ENCODE results near the gene SOBP. TPM values are rescaled to one million over a fixed set of nuclear protein-coding genes. Genes with fewer than 3 reads are reported as not detected.

SOBP gene
- total RNA-seq, 1 experiment from 2014 or later = 1.6 TPM

DNA sequence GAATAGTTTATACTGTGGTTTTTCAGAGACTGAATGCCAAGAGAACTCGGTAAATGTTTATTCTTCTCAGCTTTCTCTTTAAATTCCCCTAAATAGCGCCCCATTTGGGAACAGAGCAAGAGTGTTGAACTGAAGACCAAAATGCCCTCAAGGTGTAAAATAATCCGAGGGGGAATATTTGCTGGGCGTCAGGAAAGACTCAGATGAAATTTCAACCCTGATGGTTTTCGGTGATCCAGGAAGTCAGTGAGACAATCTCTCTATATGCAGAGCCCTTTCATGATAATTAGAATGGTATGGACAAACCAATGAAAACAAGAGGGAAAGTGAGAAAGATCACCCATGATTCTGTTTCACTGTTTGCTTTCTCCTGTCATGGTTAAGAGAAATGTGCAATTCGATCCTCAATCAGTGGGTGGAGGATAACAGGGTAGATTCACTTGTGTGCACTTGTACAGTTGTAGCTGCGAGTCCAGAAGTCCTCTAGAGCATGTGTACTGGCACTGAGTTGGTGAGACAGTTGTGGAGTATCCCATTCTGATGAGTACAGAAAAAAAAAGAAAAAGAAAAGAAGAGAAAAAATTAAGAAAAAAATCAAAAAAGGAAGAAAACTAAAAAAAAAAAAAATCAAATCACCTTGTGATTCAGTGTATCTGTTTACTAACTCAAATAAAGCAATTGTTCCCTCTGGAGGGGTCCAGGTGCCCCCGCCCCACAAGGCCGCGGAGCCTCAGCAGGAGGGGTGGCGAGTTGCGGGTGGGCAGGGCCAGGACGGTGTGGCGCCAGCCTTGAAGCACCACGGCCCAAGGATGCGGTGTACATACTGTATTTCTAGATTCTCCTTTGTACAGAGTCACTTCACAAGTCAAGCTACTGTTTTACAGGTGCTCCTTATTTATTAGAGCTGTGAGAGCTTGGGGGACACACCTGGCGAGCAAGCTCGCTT is 169.3 kb downstream of the SOBP start:
- peak; percentile 89 for DNase-seq (ENCODE audit: low read depth)

DNA sequence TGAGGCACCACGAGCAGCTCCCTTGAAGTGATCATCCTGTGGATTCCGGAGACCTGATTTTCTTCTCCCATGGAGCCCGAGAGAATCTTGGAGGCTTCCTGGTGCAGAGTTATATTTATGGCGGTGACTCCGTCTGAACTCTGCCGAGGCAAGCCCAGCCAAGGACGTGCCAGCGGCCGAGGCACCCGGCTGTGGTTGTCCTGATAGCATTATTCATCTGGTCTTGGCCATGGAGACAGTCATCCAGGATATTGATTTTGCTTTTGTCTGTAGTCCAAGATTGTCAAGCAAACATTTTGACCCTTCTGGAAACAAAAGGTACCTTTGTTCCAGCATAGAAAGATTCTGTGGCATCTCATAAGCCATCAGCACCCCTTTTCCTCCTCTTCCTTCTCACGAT is 170.9 kb downstream of the SOBP start:
- peak; percentile 73 for DNase-seq (ENCODE audit: low read depth)

DNA sequence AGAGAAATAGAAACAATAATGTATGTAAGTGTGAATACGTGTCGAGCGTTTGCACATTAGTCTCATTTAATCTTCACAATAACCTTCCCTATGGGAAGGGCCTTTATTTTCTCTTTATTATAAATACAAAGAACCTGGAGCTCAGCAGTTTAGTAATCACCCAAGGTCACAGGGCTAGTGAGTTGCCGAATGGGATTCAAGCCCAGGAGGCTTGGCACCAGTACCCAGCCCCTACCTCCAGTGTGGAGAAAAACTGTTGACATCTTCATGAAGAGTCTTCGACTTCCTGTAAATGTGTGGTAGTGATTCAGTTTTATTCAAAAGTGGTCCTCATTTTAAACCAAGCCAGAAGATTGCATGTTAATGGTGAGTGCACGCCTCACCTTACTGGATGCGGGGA is 171.4 kb downstream of the SOBP start:
- DNase-seq (ENCODE audit: low read depth) = peak; percentile 60

GRCh38 chr6:107662333-107662732 is 172.4 kb downstream of the SOBP start:
- DNase-seq (ENCODE audit: low read depth) = no peak

DNA sequence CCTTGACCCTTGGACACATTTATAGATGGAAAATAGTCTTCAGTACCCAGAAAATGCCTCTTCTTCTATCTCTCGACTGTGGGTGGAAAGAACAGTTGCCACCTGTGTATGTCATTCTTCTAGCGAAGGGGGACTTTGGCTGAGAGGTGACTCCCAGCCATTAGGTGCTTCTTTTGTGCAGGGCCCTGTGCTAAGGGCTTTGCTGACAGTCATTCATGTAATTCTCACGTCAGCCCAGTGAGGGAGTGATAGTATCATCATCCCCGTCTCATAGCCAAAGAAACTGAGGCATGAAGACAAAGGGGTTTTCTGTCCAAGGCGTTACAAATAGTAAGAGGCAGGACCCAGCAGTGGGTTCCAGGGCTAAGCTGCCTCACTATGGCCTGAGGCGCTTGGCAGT is 173.4 kb downstream of the SOBP start:
- DNase-seq (ENCODE audit: low read depth) = no peak

DNA sequence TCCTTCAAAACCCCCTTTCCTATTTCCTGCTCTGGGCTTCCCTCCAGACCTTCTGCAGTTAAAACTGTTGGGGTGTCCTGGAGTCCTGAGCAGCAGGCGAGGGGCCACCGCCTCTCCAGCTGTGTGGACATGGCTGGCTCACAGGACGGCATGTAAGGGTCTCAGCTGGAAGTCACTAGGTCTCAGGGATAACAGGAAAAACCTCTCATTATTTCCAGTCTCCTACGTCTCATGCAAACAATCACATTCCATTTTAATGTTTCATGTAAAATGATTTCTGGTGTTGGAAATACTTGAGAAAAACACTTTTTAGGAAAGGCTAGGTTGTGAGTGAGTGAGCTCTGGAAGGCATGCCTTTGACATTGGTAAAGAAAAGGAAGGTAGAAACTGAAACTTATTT is 175.5 kb downstream of the SOBP start:
- DNase-seq (ENCODE audit: low read depth) = peak; percentile 77

DNA sequence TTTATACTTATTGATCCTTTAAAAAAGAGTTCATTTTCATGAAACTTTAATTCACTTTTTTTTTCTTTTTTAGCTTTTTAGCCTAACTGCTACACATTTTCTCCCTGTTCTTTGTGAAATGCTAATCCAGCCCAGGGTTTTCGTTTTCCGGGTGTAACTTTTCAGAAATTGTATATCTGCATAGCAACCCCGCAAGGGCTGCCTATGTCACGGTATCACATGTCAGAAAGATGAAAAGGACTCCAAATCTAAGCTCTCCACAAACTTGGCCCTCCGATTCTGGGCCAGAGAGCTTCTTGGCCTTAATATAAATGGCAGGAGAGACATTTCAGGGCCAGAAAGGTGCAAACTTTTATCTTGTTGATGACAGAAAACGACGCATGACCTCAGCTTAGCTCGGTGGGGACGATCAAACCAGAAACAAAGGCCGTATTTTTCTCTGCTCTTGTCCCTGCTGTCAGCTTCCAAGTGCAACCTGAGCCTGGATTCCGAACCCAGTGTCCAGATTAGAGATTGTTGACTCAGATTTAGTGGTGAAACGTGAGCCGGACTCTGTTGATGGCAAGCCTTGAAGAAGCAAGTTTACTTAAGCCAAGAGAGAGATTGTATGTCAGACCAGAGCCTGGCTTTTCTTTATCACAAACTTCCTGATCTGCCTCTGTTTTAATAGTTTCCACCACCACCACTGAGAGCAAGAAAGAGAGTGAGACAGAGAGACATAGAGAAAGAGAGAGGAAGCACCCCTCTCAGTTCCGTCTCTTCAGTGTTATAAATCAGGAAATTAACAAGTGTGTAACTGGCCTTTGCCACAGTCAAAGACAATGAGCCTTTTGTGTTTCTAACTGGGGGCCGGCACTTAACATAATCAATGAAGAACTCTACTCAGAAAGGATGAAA is 176.4 kb downstream of the SOBP start:
- peak; percentile 79 for DNase-seq (ENCODE audit: low read depth)

DNA sequence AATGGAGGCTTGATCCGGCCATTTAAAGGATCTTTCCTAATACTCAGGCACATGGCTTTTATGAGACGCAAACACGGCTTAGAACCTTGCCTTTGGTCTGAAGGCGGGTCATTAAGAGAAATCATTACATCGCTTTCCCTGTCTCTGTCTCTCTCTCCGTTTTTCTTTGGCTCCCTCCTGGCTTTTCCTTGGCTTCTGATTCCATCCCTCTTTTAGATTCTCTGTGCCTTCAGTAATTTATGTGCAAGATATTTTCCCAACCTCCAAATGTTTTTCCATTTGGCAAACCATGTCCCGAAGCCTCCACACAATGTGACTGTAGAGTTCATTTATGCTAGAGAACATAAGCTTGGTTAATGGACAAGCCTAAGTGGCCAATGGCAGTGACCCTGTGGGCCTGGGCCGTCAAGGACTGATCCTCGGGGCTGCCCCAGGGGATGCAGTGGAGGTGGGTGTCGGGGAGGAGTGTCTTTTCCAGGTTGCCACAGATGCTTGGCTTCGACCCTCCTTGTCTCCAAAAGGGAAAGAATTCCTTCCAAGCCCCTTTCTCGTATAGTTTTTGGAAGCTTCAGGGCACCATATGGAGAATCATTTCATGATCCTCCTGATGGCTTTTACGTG is 177.2 kb downstream of the SOBP start:
- DNase-seq (ENCODE audit: low read depth) = no peak

GRCh38 chr6:107667790-107668189 is 177.9 kb downstream of the SOBP start:
- DNase-seq (ENCODE audit: low read depth) = no peak

DNA sequence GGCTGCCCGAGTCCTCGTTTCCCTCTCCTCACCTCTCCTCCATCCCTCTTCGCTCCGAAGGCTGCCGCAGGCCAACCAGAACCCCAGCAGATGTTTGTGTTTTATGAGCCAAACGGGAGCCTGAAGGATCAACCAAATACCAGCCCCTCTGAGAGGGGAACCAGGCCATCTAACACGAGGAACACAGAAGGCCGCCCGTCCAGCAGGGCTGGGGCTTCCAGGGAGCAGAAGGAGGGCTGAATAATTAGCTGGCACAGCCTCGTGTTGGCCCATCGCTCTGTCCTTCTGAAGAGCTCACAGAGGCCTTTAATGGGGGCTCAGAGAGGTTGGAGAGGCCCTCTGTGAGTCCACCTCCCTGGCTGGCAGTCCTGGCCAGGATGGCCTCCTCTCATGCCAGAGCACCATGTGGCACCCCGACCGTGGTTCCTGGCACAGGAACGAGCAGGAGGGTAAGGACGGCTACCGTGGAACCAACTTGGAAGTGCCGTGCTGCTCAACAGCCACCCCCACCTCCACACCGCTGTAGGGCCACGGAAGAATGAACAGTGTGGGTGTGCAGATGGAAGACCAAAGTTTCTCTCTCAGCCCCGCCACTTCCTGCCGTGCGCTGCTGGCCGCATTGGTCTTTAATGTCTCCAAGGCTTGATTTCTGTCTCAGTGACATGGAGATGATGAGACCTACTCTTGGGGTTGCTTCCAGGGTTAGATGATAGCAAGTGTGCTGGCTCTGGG is 179.0 kb downstream of the SOBP start:
- DNase-seq (ENCODE audit: low read depth) = no peak

GRCh38 chr6:107670792-107671199 is 180.9 kb downstream of the SOBP start:
- DNase-seq (ENCODE audit: low read depth) = peak; percentile 78

GRCh38 chr6:107673076-107673494 is 183.2 kb downstream of the SOBP start:
- DNase-seq (ENCODE audit: low read depth) = no peak

DNA sequence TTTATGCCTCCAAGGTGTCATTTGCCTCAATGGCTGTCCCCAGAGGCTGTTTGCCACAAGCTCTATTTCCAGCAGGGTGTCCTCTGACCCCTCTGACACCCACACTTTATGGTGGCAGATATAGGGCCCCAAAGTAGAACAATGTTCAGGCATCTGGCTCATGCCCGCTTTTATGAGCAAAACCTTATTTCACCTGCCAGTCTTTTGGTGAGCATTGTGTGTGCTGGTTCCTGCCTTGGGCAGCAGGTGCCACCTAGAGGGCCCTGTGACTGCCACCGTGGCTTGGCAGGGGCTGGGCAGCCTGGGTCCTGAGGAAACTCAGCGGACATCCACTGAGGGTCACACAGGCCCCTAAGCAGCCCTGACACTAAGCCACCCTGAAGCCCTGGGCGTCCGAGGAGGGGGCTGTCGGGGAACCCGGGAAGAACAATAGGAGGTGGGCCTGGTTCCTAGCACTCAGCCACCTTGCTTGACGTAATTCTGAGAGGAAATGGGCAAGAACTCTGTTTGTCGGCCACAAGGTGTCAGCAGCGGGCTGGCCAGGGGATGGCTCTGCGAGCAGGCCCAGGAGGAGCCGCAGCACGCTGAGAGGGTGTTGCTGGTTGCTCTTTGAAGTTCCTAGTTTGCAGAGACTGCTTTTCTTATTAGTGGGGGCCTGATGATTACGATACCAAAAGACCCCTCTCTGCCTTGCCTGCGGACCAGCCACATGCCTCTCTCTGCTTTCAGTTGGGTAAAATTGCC is 185.2 kb downstream of the SOBP start:
- DNase-seq (ENCODE audit: low read depth) = peak; percentile 79

DNA sequence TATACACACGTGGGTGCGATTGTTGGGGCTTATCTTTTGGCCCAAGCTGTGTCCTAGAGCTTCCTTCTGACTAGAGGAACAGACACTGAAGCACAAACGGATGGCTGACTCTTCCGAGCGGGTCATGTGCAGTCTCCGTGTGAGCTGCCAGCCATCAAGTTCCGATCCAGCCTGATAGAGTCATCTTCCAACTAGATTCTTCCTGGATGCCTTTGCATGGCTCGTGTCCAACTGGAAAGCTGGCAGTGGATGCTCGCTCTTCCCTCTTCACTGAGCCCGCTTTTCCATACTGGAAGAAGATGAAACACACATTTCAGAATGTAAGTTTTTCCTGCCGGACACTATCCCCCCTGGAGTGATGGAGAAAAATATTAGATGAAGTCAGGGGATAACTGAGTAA is 186.1 kb downstream of the SOBP start:
- DNase-seq (ENCODE audit: low read depth) = no peak

DNA sequence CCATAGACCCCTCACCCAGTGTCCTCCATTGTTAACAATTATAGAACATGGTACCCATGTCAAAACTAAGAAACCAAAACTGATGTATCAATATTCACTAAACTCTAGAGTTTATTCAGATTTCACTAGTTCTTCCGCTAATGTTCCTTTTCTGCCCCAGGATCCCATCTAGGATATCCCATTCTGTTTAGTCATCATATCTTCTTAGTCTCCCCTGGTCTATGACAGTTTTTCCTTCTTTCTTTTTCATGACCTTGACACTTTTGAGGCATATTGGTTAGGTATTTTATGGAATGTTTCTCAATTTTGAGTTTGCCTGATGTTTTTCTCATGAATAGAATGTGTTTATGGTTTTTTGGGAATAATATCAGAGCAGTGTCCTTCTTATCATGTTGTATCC is 187.5 kb downstream of the SOBP start:
- no peak for DNase-seq (ENCODE audit: low read depth)

DNA sequence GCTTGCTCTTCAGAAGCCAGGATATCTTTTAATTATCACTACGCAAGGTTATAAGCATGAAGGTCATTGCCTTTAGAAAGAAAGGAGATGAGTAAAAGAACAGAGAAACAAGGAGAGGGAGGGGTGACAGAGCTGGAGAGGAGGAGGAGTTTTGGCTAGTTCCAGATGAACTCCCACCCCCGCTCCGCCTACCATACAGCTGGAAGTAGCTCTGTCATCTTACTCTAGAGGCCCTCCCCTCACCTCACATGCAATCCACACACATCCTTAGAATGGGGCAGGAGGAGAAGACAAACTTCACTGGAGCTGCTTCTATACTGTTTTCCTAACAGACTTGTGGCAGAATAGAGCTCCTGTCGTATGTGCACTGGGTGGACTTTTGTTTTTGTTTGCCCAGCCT is 189.5 kb downstream of the SOBP start:
- DNase-seq (ENCODE audit: low read depth) = no peak

DNA sequence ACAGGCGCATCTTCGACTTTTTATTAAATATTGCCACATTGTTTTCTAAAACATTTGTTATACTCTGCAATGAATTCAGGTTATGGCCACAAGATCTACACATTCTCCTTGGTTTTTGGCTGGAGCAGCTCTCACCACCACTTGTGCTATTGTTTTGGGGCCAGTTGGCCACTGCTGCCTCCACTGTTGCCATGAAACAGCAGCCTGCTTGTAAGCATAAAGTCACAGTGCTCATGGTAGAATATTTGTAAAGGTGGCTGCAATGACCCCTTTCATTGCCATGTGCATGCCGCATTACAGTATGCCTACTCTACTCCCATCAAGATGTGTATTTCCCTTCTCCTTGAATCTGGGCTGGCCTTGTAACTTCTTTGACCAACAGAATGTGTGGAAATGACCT is 192.8 kb downstream of the SOBP start:
- DNase-seq (ENCODE audit: low read depth) = no peak

GRCh38 chr6:107683183-107683582 is 193.3 kb downstream of the SOBP start:
- DNase-seq (ENCODE audit: low read depth) = no peak

GRCh38 chr6:107684996-107685395 is 195.1 kb downstream of the SOBP start:
- no peak for DNase-seq (ENCODE audit: low read depth)

- DNase-seq (ENCODE audit: low read depth) = no peak
Observed at GRCh38 chr6:107689190-107689589, 199.3 kb downstream of the SOBP start.
